Right kidney (tissue), 1 donor: ENCODE measurements around the gene ANTXR1.
"Not testable (repeated sequence)": the region's sequence is repeated elsewhere in the genome, so short reads cannot be mapped to it uniquely, and the experiment has no call there.

Experiments used
- DNase-seq: peaks from one replicate; pipeline ENCODE4 v3.0.0-alpha.2; 2016

The ANTXR1 gene

DNA sequence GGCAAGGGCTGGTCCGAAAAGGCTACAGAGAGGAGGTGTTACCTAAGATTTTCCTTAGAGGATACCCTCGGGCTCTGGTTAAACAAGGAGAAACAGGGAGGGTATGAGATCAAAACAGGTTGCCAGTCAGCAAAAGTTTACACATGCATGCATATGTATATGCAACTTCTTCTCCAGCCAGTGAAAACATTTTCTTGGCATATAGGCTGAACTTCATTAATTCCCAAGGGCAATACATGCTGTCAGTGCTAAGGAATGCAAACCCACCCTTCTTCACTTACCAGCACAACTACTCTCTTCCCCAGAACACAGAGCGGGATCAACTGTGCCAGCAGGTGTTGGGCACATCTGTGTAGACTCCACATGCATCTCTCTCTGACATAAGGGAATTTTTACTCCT, 198.1 kb downstream of the ANTXR1 start:
- no peak for DNase-seq

DNA sequence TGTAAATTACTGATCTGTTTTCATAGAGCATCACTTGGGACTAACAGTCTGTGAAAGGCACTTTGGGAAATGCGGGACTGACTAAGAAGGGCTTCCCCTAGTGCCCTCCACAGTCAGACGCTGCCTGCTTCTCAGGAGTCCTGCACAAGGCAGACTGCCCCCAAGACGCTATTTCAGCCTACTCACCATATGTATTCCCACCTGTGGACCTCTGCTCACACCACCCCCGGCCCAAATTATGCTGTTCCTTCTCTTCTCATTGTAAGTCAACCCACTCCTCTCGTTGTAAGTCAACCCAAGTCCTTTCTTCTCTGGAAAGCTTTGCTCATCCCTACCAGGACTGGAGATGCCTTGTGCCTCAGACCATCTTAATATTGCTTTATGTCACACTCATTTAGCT, 198.7 kb downstream of the ANTXR1 start:
- no peak for DNase-seq

DNA sequence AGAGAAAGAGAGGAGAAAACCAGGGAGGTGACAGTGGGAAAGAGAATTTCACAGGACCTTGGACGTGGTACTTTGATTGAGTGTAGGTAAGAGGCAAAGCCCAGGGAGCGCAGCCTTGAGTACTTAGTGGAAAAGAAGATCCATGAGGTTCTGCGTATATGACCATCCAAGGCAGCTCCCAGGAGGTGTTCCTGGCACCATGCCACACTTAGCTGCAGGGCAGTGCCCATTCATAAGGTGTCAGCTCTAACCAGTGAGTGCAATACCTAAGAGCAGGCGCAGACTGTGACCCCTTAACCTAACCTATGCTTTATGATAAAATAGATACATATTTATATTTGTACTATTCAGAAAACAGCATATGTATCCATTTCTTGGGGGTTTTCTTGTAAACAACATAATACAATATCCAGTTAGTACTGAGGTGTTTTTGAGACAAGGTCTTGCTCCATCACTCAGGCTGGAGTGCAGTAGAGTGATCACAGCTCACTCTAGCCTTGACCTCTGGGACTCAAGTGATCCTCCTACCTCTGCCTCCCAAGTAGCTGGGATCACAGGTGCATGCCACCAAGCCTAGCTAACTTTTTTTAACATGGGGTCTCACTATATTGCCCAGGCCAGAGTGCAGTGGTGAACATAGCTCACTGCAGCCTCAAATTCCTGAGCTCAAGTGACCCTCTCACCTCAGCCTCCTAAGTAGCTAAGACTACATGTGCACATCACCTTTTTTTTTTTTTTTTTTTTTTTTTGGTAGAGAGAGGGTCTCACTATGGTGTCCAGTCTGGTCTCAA, 199.5 kb downstream of the ANTXR1 start:
- no peak for DNase-seq

DNA sequence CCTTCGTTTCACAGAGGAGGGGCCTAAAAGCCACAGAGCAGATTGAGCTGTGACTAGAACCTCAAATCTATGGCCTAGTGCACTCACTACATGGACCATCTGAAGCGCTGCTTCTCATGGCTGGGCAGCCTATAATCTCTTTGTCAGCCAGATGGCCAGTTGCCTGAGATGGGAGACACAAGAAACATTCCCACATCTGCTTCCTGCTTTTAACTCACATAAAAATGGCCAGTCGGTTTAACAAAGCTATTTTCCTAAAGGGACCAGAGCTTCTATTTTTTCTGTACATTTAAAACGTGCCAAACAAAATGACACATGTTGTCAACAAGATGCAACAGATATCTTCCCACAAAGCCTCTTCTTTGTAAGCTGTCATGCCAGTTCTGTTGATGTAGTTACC, 200.2 kb downstream of the ANTXR1 start:
- no peak for DNase-seq

DNA sequence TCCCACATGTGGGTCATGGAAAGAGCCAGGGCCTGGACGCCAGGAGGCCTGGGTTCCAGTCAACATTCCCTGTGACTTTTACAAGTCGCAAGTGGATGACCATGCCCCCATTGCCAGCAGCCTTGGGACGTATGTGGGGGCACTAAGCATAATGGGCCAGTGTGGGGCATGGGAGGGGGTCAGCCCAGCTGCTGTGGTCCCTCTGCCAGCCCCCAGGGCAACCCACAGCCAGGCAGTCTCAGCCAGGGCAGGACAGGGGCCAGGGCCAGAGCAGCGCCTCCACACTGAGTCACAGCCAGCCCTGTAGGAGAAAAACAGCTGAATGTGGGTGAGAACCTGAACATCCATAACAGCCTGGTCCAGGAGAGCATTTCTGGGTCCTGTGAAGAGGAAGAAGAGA, 200.8 kb downstream of the ANTXR1 start:
- no peak for DNase-seq

DNA sequence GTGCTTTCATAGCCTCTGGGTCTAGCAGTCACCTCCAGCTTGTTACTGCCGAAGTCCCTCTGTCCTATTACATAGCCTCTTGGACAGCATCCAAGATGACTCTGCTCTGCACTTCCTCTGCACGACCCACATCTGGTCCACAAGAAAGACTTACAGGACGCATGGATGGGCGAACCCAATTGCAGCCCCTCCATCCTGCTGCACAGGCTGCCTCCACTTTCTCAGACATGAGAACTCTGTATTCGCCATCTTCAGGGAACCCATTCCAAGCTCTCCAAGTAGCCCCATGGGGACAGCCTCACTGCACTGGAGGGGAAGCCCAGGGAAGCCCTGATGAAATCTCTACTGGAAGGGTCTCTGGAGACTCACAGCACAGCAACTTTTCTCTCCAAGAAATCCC, 201.9 kb downstream of the ANTXR1 start:
- DNase-seq: no peak

DNA sequence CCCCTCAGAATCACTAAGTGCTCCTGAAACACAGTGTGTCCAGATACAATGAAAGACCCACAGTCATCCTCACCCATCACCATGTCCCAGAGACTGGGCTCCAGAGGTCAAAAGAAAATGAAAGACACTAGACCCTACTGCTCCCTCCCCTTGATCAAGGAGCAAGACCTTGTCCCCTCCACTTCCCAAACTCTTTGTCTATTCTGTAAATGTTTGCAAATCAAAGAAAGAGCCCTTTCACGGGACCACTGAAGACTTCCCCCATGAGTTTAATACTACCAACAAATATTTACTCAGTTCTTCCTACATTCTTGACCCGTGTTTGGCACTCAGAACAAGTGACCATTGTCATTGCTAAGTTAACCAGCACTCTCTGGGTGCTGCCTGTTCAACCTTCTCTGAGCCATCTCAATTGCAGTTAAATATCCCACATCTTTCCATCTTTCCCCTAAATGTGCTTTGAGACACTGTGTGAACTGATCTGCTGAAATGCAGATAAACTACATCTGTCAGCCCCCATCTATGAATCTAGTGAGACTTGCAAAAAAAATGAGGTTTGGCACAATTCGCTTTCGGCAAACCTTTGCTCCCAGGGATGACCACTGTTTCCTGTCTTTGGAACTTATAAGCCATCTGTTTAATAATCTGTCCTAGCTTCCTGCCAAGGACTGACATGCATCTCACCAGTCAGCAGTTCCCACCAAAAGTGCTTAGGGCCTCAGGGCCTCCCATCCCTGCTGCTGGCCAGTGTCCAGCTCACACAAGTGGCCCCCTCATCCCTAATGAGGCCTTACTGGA, 203.8 kb downstream of the ANTXR1 start:
- DNase-seq: peak; percentile 26

DNA sequence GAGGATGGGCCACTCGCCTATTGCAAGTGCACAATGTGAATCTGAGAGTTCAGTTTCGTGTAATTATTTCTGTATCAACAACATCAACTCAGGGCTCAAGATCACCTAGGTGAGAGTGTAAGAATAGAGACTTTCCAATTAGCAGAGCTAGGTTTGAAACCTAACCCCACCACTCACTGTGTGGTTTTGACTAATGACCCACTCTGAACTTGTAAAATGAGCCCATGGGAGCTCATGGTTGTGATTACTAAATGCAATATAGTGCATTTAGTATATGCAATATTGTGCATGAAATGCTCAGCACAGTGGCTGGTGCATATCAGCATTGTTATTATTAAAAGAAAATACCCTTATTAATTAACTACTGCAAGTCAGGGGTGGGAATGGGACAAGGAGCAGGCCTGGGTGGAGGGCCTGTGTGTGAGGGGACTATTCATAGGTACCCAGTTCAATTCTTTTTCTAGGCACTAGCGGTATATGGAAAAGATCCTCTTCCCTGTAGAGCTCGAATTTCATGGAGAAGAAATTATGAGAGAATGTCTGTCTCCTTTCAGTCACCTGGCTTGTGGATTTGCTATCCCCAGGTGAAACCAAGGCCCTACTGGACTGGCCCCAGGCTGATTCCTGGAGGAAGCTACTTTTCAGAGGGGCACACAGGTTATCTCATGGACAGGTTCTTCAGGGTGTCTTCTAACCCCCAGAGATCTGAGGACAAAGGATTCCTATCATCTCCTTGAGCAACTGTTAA, 204.5 kb downstream of the ANTXR1 start:
- no peak for DNase-seq

DNA sequence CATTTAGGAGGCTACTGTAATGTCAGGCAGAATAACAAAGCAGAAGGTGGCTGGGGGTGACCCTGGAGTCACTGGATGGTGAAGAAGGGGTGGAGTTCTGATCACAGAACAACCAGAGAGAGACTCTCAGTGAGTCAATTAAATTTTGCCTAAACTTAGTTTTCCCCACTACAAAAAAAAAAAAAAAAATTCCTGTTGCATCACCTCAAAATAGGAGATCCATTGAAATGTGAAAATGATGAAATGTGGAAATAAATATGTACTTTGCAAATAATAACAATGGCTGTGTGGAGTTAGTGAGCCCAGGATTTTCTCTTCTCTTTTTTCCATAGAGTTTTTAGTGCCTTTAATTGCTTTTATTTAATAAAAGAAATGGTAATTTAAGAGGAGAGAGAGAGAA, 208.5 kb downstream of the ANTXR1 start:
- no peak for DNase-seq

DNA sequence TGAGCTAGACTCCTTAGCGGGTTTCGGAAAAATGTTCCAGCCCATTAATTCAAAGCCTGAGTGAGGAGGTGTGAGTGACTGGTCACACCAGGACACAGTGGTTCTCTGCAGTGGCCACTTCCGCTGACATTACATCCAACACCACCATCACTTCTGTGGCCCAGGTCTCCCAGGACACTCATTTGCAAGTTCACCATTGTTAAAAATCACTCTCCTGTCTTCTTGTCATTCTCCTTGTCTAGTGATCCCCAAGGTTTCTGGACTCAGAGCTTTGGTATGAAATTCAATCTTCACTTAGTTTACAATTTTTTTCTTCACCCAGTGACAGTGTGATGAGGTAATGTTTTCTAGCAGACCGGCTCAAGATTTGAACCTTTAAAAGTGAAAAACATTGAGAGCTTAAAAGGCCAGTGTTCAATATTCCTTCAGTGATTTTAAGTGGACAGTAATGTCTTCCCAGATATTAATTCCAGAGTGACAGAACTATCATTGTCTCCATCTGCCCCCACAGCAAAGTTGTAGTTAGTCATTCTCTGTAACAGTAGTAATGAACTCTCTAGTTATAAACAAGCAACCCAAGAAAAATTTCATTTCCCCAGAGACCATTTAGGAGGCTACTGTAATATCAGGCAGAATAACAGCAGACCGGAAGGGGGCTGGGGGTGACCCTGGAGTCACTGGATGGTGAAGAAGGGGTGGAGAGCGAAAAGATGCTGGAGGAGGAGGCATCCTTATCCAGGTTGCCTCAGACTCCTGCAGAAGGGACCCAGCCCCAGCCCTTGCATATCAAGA, 209.2 kb downstream of the ANTXR1 start:
- no peak for DNase-seq

DNA sequence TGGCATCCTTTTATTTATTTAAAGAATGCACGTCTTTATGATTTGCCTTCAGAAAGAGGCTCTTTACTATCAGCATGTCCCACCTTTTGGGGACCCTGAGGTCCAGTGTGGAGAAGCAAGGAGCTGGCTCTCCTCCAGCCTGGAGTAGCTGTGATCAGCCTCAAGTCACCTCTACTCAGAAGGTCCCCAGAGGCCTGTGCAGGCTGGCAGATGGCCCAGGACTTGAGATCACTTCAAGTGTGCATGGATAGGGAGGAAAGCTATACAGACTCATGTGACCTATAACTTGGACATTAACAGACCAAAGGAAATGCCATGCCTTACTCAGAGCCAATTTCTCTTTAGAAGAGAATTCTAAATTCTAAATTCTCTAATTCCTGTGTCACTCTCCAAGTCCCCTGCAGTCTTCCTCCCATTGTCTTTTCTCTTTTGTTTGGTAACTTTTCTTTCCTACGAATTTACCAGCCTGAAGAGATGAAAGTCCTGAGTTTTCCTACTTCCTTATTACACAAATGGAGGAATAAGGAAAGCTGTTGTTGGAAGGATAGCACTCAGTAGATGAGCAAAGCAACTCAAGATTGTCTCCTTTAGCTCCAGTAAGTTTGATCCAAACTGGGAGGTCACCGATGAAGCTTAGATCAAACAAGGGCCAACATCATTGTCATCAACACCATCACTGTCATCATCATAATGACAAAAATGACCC, 210.1 kb downstream of the ANTXR1 start:
- DNase-seq: no peak

DNA sequence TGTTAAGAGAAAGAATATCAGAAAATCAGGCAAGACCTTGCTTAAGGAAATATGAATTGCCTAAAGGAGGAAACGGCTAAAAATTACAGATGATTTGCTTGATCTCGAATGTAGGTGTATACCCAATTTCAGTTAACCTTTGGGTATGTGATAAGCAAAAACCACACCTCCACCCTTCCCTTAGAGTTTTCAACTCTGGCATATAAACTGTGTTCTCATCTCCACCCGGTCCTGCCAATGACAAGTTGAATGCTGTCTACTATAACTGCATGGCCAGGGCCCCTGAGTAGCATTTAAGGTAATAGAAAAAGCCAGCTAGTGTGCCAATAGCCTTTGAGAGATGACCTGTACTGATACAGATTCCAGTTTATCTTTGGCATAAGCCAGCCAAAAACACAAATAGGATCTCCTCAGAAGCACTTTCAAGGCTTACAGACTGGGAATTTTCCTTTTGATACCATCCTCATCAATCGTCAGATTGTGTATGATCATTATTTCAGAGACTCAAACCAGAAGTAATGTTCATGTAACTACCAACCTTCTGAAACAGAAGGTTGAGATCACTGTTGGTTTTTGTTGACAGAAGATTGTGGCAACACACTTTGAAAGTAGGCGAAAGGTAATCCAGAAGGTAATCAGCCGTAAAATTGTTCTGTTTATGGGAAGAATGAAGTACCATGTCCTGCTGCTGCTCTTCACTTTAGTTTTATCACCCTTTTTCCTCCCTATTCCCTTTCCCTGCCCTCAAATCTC, 211.0 kb downstream of the ANTXR1 start:
- no peak for DNase-seq

DNA sequence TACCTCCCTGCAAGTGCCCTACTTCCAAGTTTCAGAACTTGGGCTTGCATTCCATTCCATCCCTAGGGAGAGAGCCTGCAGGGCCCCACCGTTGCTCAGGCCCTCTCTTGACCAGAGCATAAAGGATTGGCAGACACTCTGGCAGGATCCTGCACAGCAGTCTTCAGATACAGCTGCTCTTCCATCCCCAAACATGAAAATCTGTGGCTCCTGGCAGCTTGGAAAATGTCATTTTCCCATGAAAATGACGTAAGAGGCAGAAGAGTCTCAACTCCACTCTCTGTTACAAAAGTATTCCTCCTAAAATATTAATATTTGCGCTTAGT, 211.5 kb downstream of the ANTXR1 start:
- DNase-seq: no peak

DNA sequence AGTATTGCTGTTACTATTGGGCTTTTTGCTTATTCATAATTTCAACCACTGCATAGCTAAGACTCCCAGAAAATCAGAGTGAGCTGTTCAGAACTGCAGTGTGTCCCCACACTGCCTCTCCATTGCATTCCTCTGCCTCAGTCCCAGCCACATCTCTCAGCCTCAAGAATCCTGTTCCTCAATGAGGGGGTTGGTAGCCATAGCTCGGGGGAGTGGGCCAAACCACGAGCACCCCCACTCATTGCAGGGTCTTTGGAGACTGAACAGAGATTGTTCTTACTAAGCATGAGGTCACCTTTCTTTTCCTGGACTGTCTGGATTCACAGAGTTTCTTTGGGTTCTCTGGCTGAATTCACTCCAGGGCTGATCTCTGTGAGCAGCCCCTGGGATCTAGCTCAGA, 213.0 kb downstream of the ANTXR1 start:
- no peak for DNase-seq

DNA sequence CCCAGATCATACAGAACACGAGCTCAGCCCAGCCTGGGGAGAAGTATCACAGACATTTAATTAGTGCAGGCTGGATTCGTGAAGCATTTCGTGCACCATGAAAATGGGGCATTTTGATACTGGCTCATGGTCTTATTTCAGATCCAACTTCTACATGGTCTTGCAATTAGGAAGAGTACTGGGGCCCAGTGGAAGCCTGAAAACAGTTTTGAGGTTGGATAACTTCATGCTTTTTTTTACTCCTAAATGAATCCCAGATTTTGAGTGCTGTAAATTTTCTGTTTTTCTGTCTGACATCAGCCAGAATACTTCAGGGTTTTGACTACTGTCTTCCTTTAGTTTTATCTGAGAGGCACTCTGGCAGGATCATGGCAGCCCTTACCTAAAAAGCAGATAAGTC, 213.9 kb downstream of the ANTXR1 start:
- DNase-seq: no peak

DNA sequence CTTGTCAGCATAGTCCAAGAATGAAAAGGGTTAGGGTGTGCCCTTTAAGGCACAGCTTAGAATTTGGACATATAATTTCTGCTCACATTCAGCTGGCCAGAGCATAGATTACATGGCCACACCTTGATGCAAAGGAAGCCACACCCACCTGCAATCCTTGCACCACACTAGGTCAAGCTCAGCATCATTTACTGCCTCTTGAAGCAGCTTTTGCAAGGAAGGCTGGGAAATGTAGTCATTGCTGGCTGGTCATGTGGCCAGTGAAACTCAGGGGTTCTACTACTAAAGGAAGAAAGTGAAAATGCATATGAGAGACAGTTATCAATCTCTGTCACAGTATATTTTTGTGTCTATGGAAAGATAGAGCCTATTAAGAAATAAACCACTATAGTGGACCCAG, 214.7 kb downstream of the ANTXR1 start:
- DNase-seq: no peak

DNA sequence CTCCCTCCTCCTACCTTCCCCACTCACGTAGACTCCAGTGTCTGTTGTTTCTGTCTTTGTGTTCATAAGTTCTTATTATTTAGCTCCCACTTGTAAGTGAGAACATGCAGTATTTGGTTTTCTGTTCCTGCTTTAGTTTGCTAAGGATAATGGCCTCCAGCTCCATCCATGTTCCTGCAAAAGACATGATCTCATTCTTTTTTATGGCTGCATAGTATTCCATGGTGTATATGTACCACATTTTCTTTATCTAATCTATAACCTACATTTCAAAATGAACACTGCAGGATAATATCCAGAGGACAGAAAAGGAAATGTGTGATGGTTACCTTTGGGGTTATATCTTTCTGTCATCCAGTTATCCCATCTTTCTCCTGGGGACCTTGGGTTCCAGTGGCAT, 218.0 kb downstream of the ANTXR1 start:
- DNase-seq: not testable (repeated sequence)

DNA sequence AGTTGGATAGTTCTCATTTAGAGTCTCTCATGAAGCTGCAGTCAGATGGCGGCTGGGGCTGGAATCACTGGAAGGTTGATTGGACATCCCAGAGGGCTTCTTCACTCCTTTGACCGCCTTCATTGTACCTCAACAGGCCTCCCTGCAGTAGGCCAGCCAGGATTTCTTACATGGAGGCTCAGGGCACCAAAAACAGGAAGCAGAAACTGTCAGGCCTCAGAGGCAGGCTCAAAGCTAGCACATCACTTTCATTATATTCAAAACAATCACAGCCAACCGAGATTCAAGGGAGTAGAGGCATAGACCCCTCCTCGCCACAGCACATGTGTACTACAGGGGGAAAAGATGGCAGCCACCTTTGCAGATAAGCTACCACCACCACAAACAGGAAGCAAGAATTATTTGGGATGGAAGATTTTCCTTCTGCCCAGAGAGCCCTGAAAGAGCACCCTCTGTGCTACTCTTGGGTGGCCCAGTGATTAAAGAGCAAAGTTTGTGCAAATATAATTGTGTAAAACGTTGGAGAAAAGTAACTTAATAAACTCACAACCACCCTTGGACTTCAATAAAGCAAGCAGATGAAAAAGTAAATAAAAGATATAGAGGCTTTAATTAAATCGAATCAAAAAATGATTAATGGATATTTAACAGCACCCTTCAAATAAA, 218.8 kb downstream of the ANTXR1 start:
- no peak for DNase-seq

DNA sequence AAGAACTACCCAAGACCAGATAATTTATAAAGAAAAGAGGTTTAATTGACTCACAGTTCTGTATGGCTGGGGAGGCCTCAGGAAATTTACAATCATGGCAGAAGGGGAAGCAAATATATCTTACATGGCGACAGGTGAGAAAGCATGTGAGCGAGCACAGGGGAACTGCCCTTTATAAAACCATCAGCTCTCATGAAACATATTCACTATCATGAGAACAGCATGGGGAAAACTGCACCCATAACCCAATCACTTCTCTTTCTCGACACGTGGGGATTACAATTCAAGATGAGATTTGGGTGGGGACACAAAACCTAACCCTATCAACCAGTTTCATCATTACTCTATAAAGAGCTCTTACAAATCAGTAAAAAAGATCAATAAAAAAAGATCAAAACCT, 222.9 kb downstream of the ANTXR1 start:
- DNase-seq: not testable (repeated sequence)

DNA sequence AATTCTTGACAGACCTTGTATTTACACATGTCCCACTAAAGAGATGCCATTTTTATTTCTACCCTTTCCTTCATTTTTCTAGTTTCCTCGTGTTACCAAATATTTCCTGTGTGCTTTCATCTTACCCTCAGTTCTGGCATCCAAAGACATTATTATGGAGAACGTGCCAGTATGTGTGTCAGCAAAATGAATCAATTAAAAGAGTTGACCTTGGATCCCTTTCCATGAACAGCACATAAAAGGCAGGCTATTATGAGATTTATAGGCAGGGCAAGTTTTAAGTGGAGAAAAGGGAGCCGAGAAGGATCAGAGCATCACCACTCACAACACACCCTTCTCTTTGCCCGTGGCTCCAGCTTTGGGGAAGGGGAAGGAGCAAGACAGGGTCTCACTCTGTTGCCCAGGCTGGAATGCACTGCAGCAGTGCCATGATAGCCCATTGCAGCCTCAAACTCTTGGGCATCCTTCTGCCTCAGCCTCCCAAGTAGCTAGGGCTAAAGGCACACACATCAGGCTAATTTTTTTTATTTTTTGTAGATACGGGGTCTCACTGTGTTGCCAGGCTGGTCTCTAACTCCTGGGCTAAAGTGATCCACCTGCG, 224.2 kb downstream of the ANTXR1 start:
- no peak for DNase-seq
